ENCODE results near the gene INTS14.
"Not testable (repeated sequence)": the region's sequence is repeated elsewhere in the genome, so short reads cannot be mapped to it uniquely, and the experiment has no call there.

INTS14 gene

GRCh38 chr15:65631503-65631902 lies 20.6 kb upstream of the INTS14 start:
- DNase-seq (ENCODE audit: low read depth): no peak

GRCh38 chr15:65630760-65631159 lies 19.8 kb upstream of the INTS14 start:
- no peak for DNase-seq (ENCODE audit: low read depth)

GRCh38 chr15:65629548-65629947 lies 18.6 kb upstream of the INTS14 start:
- no peak for DNase-seq (ENCODE audit: low read depth)

DNA sequence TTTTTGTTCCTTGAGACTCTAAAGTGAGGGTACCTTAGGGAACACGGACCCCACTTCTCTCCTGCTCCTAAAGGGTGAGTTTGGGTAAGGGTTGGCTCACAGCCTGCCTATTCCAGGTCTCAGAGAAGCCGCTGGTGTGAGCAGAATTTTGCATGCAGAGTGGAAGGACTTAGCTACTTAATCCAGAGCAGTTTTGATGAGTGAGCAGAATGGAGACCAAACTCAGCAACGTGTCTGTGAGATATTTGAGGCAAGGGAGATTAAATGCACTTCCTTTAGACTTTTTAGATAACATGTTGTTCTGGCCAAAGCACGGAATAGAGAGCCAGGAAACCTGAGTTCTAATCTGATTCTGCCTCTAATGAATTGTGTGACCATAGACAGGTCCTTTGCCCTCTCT lies 15.9 kb upstream of the INTS14 start:
- DNase-seq (ENCODE audit: low read depth): no peak

- no peak for DNase-seq (ENCODE audit: low read depth)
These were observed 12.2 kb upstream of the INTS14 start for GRCh38 chr15:65623103-65623502.

DNA sequence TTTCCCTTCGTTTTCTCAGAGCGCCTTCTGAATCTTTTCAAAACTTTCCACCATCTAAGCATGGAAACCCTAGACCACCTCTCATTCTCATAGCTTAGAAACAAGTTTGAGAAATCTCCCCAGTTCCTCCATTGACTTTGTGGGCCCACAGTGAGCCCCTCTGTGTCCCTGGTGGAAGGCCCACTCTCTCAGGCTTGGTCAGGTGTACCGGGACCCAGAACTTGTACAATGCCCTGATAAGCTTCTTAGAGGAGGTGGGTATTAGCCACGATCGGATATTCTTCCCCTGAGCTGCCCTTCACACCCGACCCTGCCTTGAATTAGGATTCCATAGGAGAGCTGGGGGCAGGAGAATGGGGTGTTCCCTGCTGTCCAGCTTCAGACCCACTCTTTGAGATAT lies 10.7 kb upstream of the INTS14 start, which contains the start of gene SLC24A1:
Gene SLC24A1, plus strand, starts transcription at position 301 of the 400 bp plus-strand sequence. CDS start 2,143 bp downstream, outside the sequence.
- DNase-seq (ENCODE audit: low read depth): no peak

- DNase-seq (ENCODE audit: low read depth): no peak
These were observed 9.9 kb upstream of the INTS14 start for GRCh38 chr15:65620833-65621232.

- no peak for DNase-seq (ENCODE audit: low read depth)
These were observed 8.8 kb upstream of the INTS14 start for GRCh38 chr15:65619626-65620290.

DNA sequence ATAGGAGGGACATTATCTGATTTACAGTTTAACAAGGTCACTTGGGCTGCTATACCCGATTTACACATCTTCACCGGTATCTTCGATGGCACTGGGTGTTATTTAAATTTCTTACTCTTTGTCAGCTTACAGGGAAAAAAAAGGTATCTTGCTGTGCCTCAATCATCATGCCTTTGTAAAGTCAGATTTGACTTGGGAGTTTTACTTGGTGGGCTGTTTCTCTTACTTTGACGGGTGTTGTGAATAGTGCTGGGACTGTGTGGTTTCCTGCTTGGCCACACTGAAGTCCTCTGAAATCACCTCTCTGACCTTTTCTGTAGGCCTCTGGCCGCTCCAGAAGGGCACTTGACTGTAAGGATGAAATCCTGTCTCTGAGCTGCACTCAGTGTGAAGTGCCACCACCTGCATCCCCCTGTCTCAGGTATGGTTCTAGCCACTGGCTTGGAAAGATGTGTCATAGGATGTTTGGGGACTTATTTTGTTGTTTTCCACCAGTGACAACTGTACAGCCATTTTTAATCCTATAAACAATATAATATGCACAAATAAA lies 7.7 kb upstream of the INTS14 start:
- no peak for DNase-seq (ENCODE audit: low read depth)

DNA sequence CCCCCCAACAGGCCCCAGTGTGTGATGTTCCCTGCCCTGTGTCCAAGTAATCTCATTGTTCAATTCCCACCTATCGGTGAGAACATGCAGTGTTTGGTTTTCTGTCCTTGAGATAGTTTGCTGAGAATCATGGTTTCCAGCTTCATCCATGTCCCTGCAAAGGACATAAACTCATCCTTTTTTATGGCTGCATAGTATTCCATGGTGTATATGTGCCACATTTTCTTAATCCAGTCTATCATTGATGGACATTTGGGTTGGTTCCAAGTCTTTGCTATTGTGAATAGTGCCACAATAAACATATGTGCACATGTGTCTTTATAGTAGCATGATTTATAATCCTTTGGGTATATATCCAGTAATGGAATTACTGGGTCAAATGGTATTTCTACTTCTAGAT lies 5.0 kb upstream of the INTS14 start:
- DNase-seq (ENCODE audit: low read depth): not testable (repeated sequence)

- no peak for DNase-seq (ENCODE audit: low read depth)
These were observed 2.2 kb upstream of the INTS14 start for GRCh38 chr15:65612949-65613744.

GRCh38 chr15:65612616-65612946 lies 1.6 kb upstream of the INTS14 start:
- no peak for DNase-seq (ENCODE audit: low read depth)

GRCh38 chr15:65611888-65612615 lies 1.1 kb upstream of the INTS14 start:
- no peak for DNase-seq (ENCODE audit: low read depth)

DNA sequence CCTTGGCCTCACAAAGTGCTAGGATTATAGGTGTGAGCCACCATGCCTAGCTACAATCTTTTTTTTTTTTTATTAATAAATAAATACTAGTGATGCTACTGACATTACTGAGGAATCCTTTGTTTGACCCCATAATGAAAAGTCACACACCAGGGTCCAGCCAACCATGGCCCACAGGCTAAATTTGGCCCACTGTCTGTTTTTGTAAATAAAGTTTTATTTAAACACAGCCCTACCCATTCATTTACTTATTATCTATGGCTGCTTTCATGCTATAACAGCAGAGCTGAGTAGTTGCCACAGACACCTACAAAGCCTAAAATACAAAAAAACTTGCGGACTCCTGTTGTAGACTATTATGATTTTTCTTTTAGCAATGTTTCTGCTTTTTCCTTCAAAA lies 7.4 kb downstream of the INTS14 start:
- no peak for DNase-seq (ENCODE audit: low read depth)

- no peak for DNase-seq (ENCODE audit: low read depth)
These were observed 7.8 kb downstream of the INTS14 start for GRCh38 chr15:65603134-65603533.

DNA sequence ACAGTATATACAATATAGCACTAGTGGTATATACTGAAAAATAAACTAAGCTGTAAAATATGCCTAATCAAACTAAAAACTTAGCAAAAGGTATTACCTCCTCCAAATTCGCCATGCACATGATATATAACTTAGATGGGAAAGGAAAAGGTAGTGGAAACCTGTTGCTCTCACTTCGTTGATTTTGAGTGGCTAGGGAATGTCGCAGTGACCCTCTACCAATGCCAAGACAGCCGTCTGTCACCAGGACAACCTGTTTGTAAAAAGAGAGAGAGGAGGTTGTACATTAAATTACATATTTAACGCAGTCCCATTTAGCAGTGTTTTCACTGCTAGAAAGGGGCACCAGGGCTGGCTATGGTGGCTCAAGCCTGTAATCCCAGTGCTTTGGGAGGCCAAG lies 11.3 kb downstream of the INTS14 start:
- DNase-seq (ENCODE audit: low read depth): no peak

- no peak for DNase-seq (ENCODE audit: low read depth)
These were observed 12.5 kb downstream of the INTS14 start for GRCh38 chr15:65598468-65598867.

- DNase-seq (ENCODE audit: low read depth): no peak
These were observed 15.0 kb downstream of the INTS14 start for GRCh38 chr15:65595960-65596359.

- no peak for DNase-seq (ENCODE audit: low read depth)
These were observed 23.8 kb downstream of the INTS14 start for GRCh38 chr15:65587094-65587493.

DNA sequence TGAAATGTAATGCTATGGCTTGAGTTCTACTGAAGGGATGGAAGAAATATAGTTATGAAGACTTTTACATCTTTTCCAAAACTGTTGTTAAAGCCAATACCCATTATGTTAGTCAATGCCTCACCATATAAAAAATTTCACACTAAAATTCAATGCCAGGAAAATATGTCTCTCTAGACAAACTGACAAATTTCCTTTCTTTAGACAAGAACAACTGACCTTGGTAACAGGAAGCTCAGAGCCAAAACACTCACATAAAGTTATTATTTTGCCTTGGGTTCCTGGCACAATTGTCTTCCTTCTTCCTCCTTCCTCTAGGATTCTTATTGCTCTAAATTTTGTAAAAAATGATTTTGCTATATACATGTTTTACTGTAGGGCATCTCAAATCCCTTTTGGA lies 26.7 kb downstream of the INTS14 start:
- no peak for DNase-seq (ENCODE audit: low read depth)

- peak; percentile 10 for DNase-seq (ENCODE audit: low read depth)
These were observed 27.2 kb downstream of the INTS14 start for GRCh38 chr15:65583701-65584100.

DNA sequence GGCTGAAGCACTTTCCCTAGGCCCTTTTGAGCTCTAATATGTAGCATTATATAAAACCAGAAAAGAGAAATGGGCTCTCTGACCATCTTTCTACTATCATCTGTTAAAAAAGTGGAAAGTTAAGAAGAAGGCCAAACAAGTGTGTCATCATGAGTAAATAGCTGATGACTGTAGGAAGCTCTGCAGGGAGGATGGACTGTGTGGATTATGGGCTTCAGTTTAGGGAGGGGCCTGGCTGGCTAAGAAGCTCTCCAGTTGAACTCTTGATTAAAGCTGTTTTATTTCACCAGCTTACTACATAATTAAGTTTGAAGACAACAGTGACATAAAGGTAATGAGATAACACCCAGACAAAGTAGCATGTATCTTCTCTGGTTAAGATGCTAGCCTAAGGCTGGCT lies 30.6 kb downstream of the INTS14 start:
- DNase-seq (ENCODE audit: low read depth): no peak

- no peak for DNase-seq (ENCODE audit: low read depth)
These were observed 31.2 kb downstream of the INTS14 start for GRCh38 chr15:65579762-65580161.

All from stimulated activated CD8-positive, alpha-beta memory T cell treated with anti-CD3 and anti-CD28 coated beads, Interleukin-7, amount 100 ng/mL, for 24 hours (primary cell).